ENCODE measurements around the gene GEMIN7. TPM values are rescaled to one million over a fixed set of nuclear protein-coding genes. Genes with fewer than 3 reads are reported as not detected.

Gene GEMIN7
- polyA plus RNA-seq, 4 donors, result 25.3 to 49.7 (median 35.4) TPM

- H3K36me3 ChIP-seq (ENCODE audit: control insufficient read depth in 3 of 3, insufficient read depth in 2 of 3, low read depth in 1 of 3, low read length in 3 of 3), result peaks cover 2 to 66% (median 6%) of the 10 kb centered on the region in 3 donors
- DNase-seq, result peak in 1 of 2 donors; percentile 1
- no peaks in the 10 kb centered on the region for H3K27me3 ChIP-seq (ENCODE audit: control insufficient read depth in 3 of 3, insufficient read depth in 3 of 3, low read length in 3 of 3)
- H3K4me3 ChIP-seq (ENCODE audit: low read depth in 1 of 3, low read length in 3 of 3), result no peak overlapping the region
- H3K9me3 ChIP-seq (ENCODE audit: control insufficient read depth in 2 of 2, insufficient read depth in 1 of 2, low read depth in 1 of 2, low read length in 1 of 2), result no peaks in the 10 kb centered on the region
- 64 to 77% (median 71%) methylated on average over 11 of the region's 11 CpGs for WGBS, 3 donors
- peaks cover 0 to 15% (median 0%) of the 10 kb centered on the region in 3 donors for H3K4me1 ChIP-seq (ENCODE audit: control insufficient read depth in 3 of 3, insufficient read depth in 2 of 3, low read depth in 1 of 3, low read length in 2 of 3)
- peak overlapping the region in 1 of 3 donors; percentile 42 for H3K27ac ChIP-seq (ENCODE audit: low read depth in 1 of 3, low read length in 2 of 3)
- FAIRE-seq, result no peak
Observed at GRCh38 chr19:45087531-45087930, 8.5 kb downstream of the GEMIN7 start.

- H3K27ac ChIP-seq (ENCODE audit: low read depth in 1 of 3, low read length in 2 of 3), result peak overlapping the region; percentile 35 to 99 (median 66)
Observed at GRCh38 chr19:45090034-45090433, 11.0 kb downstream of the GEMIN7 start.

GRCh38 chr19:45090606-45091005, 11.5 kb downstream of the GEMIN7 start:
- H3K27me3 ChIP-seq (ENCODE audit: control insufficient read depth in 3 of 3, insufficient read depth in 3 of 3, low read length in 3 of 3), result no peaks in the 10 kb centered on the region
- peak overlapping the region; percentile 42 to 99 (median 98) for H3K27ac ChIP-seq (ENCODE audit: low read depth in 1 of 3, low read length in 2 of 3)
- WGBS, 3 donors, result 17 to 59% (median 31%) methylated on average over 5 of the region's 5 CpGs
- peaks cover 4 to 32% (median 8%) of the 10 kb centered on the region in 3 donors for H3K4me1 ChIP-seq (ENCODE audit: control insufficient read depth in 3 of 3, insufficient read depth in 2 of 3, low read depth in 1 of 3, low read length in 2 of 3)
- FAIRE-seq (no peak), DNase-seq (peak; percentile 80 to 91)
- no peaks in the 10 kb centered on the region for H3K9me3 ChIP-seq (ENCODE audit: control insufficient read depth in 2 of 2, insufficient read depth in 1 of 2, low read depth in 1 of 2, low read length in 1 of 2)
- peak overlapping the region in 2 of 3 donors; percentile 41 to 95 for H3K4me3 ChIP-seq (ENCODE audit: low read depth in 1 of 3, low read length in 3 of 3)
- H3K36me3 ChIP-seq (ENCODE audit: control insufficient read depth in 3 of 3, insufficient read depth in 2 of 3, low read depth in 1 of 3, low read length in 3 of 3), result peaks cover 0 to 58% (median 6%) of the 10 kb centered on the region in 3 donors

More at GRCh38 chr19:45090034-45090433, 11.0 kb downstream of the GEMIN7 start:
- Histone ChIP-seq H3K4me3 (ENCODE audit: low read depth in 1 of 3, low read length in 3 of 3) (peak overlapping the region in 1 of 3 donors; percentile 95), H3K36me3 (ENCODE audit: control insufficient read depth in 3 of 3, insufficient read depth in 2 of 3, low read depth in 1 of 3, low read length in 3 of 3) (peaks cover 2 to 58% (median 6%) of the 10 kb centered on the region in 3 donors), H3K4me1 (ENCODE audit: control insufficient read depth in 3 of 3, insufficient read depth in 2 of 3, low read depth in 1 of 3, low read length in 2 of 3) (peaks cover 3 to 26% (median 8%) of the 10 kb centered on the region in 3 donors), H3K27me3 (ENCODE audit: control insufficient read depth in 3 of 3, insufficient read depth in 3 of 3, low read length in 3 of 3) (no peaks in the 10 kb centered on the region), H3K9me3 (ENCODE audit: control insufficient read depth in 2 of 2, insufficient read depth in 1 of 2, low read depth in 1 of 2, low read length in 1 of 2) (no peaks in the 10 kb centered on the region)
- FAIRE-seq, result no peak
- 74 to 91% (median 83%) methylated on average over 17 of the region's 17 CpGs for WGBS, 3 donors
- no peak for DNase-seq

- peaks cover 0 to 60% (median 6%) of the 10 kb centered on the region in 3 donors for H3K36me3 ChIP-seq (ENCODE audit: control insufficient read depth in 3 of 3, insufficient read depth in 2 of 3, low read depth in 1 of 3, low read length in 3 of 3)
- no peak for FAIRE-seq
- no peaks in the 10 kb centered on the region for H3K9me3 ChIP-seq (ENCODE audit: control insufficient read depth in 2 of 2, insufficient read depth in 1 of 2, low read depth in 1 of 2, low read length in 1 of 2)
- DNase-seq, result peak; percentile 99 to 100
- no peaks in the 10 kb centered on the region for H3K27me3 ChIP-seq (ENCODE audit: control insufficient read depth in 3 of 3, insufficient read depth in 3 of 3, low read length in 3 of 3)
- peaks cover 4 to 37% (median 11%) of the 10 kb centered on the region in 3 donors for H3K4me1 ChIP-seq (ENCODE audit: control insufficient read depth in 3 of 3, insufficient read depth in 2 of 3, low read depth in 1 of 3, low read length in 2 of 3)
- peak overlapping the region; percentile 88 to 99 (median 98) for H3K27ac ChIP-seq (ENCODE audit: low read depth in 1 of 3, low read length in 2 of 3)
- peak overlapping the region; percentile 25 to 96 (median 95) for H3K4me3 ChIP-seq (ENCODE audit: low read depth in 1 of 3, low read length in 3 of 3)
- 8 to 11% (median 10%) methylated on average over 64 of the region's 64 CpGs for WGBS, 3 donors
Observed at GRCh38 chr19:45091031-45091923, 12.2 kb downstream of the GEMIN7 start.

- peak within 1 kb of the TSS; percentile 88 to 99 (median 98) for H3K27ac ChIP-seq (ENCODE audit: low read depth in 1 of 3, low read length in 2 of 3)
- no peaks in the 10 kb centered on the region for H3K27me3 ChIP-seq (ENCODE audit: control insufficient read depth in 3 of 3, insufficient read depth in 3 of 3, low read length in 3 of 3)
- FAIRE-seq (no peak), DNase-seq (peak; percentile 98)
- peak within 1 kb of the TSS; percentile 90 to 96 (median 95) for H3K4me3 ChIP-seq (ENCODE audit: low read depth in 1 of 3, low read length in 3 of 3)
- H3K9me3 ChIP-seq (ENCODE audit: control insufficient read depth in 2 of 2, insufficient read depth in 1 of 2, low read depth in 1 of 2, low read length in 1 of 2), result no peaks in the 10 kb centered on the region
- 0 to 1% (median 0%) methylated on average over 91 to 103 of the region's 103 CpGs for WGBS, 3 donors
- H3K4me1 ChIP-seq (ENCODE audit: control insufficient read depth in 3 of 3, insufficient read depth in 2 of 3, low read depth in 1 of 3, low read length in 2 of 3), result peaks cover 12 to 51% (median 14%) of the 10 kb centered on the region in 3 donors
- H3K36me3 ChIP-seq (ENCODE audit: control insufficient read depth in 3 of 3, insufficient read depth in 2 of 3, low read depth in 1 of 3, low read length in 3 of 3), result peaks cover 0 to 60% (median 6%) of the 10 kb centered on the region in 3 donors
Observed at GRCh38 chr19:45092747-45093678, 14.0 kb downstream of the GEMIN7 start, which contains the start of gene PPP1R37. PPP1R37 (plus strand) TSS chr19:45093179; CDS start chr19:45093326, 147 bp downstream.

GRCh38 chr19:45094137-45094536, 15.1 kb downstream of the GEMIN7 start:
- 25 to 66% (median 35%) methylated on average over 9 of the region's 9 CpGs for WGBS, 3 donors
- peaks cover 20 to 61% (median 22%) of the 10 kb centered on the region in 3 donors for H3K4me1 ChIP-seq (ENCODE audit: control insufficient read depth in 3 of 3, insufficient read depth in 2 of 3, low read depth in 1 of 3, low read length in 2 of 3)

GRCh38 chr19:45094707-45095106, 15.6 kb downstream of the GEMIN7 start:
- Histone ChIP-seq H3K4me1 (ENCODE audit: control insufficient read depth in 3 of 3, insufficient read depth in 2 of 3, low read depth in 1 of 3, low read length in 2 of 3) (peaks cover 20 to 67% (median 24%) of the 10 kb centered on the region in 3 donors), H3K9me3 (ENCODE audit: control insufficient read depth in 2 of 2, insufficient read depth in 1 of 2, low read depth in 1 of 2, low read length in 1 of 2) (no peaks in the 10 kb centered on the region), H3K4me3 (ENCODE audit: low read depth in 1 of 3, low read length in 3 of 3) (peak overlapping the region in 1 of 3 donors; percentile 13), H3K27me3 (ENCODE audit: control insufficient read depth in 3 of 3, insufficient read depth in 3 of 3, low read length in 3 of 3) (no peaks in the 10 kb centered on the region), H3K27ac (ENCODE audit: low read depth in 1 of 3, low read length in 2 of 3) (no peak overlapping the region), H3K36me3 (ENCODE audit: control insufficient read depth in 3 of 3, insufficient read depth in 2 of 3, low read depth in 1 of 3, low read length in 3 of 3) (peaks cover 0 to 62% (median 6%) of the 10 kb centered on the region in 3 donors)
- 52 to 71% (median 62%) methylated on average over 5 of the region's 5 CpGs for WGBS, 3 donors
- FAIRE-seq (no peak), DNase-seq (peak in 1 of 2 donors; percentile 14)

More at GRCh38 chr19:45094137-45094536, 15.1 kb downstream of the GEMIN7 start:
- no peak overlapping the region for H3K27ac ChIP-seq (ENCODE audit: low read depth in 1 of 3, low read length in 2 of 3)
- H3K36me3 ChIP-seq (ENCODE audit: control insufficient read depth in 3 of 3, insufficient read depth in 2 of 3, low read depth in 1 of 3, low read length in 3 of 3), result peaks cover 0 to 59% (median 6%) of the 10 kb centered on the region in 3 donors
- FAIRE-seq, result no peak
- H3K4me3 ChIP-seq (ENCODE audit: low read depth in 1 of 3, low read length in 3 of 3), result peak overlapping the region in 2 of 3 donors; percentile 95 to 96
- H3K9me3 ChIP-seq (ENCODE audit: control insufficient read depth in 2 of 2, insufficient read depth in 1 of 2, low read depth in 1 of 2, low read length in 1 of 2), result no peaks in the 10 kb centered on the region
- no peak for DNase-seq
- no peaks in the 10 kb centered on the region for H3K27me3 ChIP-seq (ENCODE audit: control insufficient read depth in 3 of 3, insufficient read depth in 3 of 3, low read length in 3 of 3)

Measured in small intestine (tissue), 7 donors.